Subcutaneous abdominal adipose tissue (tissue), 5 donors: Measurements from ENCODE around the gene DDX23.
"Not testable (repeated sequence)": the region's sequence is repeated elsewhere in the genome, so short reads cannot be mapped to it uniquely, and the experiment has no call there.

Source experiments
- H3K27ac ChIP-seq: one replicate; pipeline ENCODE4 v1.7.0; 2013; ENCODE audit warnings: low read depth, mild to moderate bottlenecking, inconsistent platforms, low read length, moderate library complexity
- H3K27me3 ChIP-seq, 5 donors: one replicate each; pipeline ENCODE4 v1.7.0; 2013; ENCODE audit warnings: low read length in 5 of 5, inconsistent platforms in 1 of 5; ENCODE audit not compliant: control insufficient read depth in 5 of 5, insufficient read depth in 4 of 5
- H3K36me3 ChIP-seq, 5 donors: one replicate each; pipeline ENCODE4 v1.7.0; 2013; ENCODE audit warnings: low read length in 5 of 5; ENCODE audit not compliant: control insufficient read depth in 5 of 5, insufficient read depth in 5 of 5
- H3K4me1 ChIP-seq, 5 donors: one replicate each; pipeline ENCODE4 v1.7.0; 2013; ENCODE audit warnings: low read length in 5 of 5, mild to moderate bottlenecking in 3 of 5, moderate library complexity in 1 of 5; ENCODE audit not compliant: control insufficient read depth in 5 of 5, insufficient read depth in 5 of 5
- H3K4me3 ChIP-seq, 5 donors: one replicate each; pipeline ENCODE4 v1.7.0; 2013; ENCODE audit warnings: low read length in 5 of 5, low read depth in 1 of 5
- H3K9ac ChIP-seq, 5 donors: one replicate each; pipeline ENCODE4 v1.7.0; 2013; ENCODE audit warnings: low read length in 5 of 5, mild to moderate bottlenecking in 4 of 5, moderate library complexity in 3 of 5
- H3K9me3 ChIP-seq, 5 donors: one replicate each; pipeline ENCODE4 v1.7.0; 2013; ENCODE audit warnings: low read length in 5 of 5; ENCODE audit not compliant: control insufficient read depth in 5 of 5
- donor health status: healthy.
- donor health status: healthy.
- donor health status: healthy.
- donor health status: healthy.
- donor health status: healthy.

The DDX23 gene

GRCh38 chr12:48854932-48855331, 3.0 kb upstream of the DDX23 start:
- H3K4me1 ChIP-seq = peaks cover 8 to 28% (median 24%) of the 10 kb centered on the region in 5 donors
- not testable (repeated sequence) for H3K9me3 ChIP-seq, H3K36me3 ChIP-seq, H3K27ac ChIP-seq, H3K27me3 ChIP-seq, H3K9ac ChIP-seq, H3K4me3 ChIP-seq

- H3K27ac ChIP-seq = no peak overlapping the region
- no peaks in the 10 kb centered on the region for H3K9me3 ChIP-seq
- H3K36me3 ChIP-seq = peaks cover 0 to 8% (median 6%) of the 10 kb centered on the region in 5 donors
- no peak overlapping the region for H3K4me3 ChIP-seq
- no peak overlapping the region for H3K9ac ChIP-seq
- no peaks in the 10 kb centered on the region for H3K27me3 ChIP-seq
- peaks cover 8 to 28% (median 24%) of the 10 kb centered on the region in 5 donors for H3K4me1 ChIP-seq
Observed at GRCh38 chr12:48854488-48854887, 2.5 kb upstream of the DDX23 start.

- Histone ChIP-seq H3K36me3 (peaks cover 0 to 9% (median 8%) of the 10 kb centered on the region in 5 donors), H3K4me3 (peak overlapping the region; percentile 62 to 97 (median 83)), H3K9me3 (no peaks in the 10 kb centered on the region), H3K9ac (peak overlapping the region; percentile 50 to 98 (median 79)), H3K4me1 (peaks cover 8 to 28% (median 24%) of the 10 kb centered on the region in 5 donors), H3K27ac (peak overlapping the region; percentile 84), H3K27me3 (no peaks in the 10 kb centered on the region)
Observed at GRCh38 chr12:48852734-48853688, 1.0 kb upstream of the DDX23 start.

GRCh38 chr12:48842021-48842420, 9.9 kb downstream of the DDX23 start:
- not testable (repeated sequence) for H3K9ac ChIP-seq, H3K27me3 ChIP-seq, H3K4me1 ChIP-seq, H3K27ac ChIP-seq, H3K4me3 ChIP-seq, H3K9me3 ChIP-seq
- H3K36me3 ChIP-seq = peaks cover 13 to 70% (median 55%) of the 10 kb centered on the region in 5 donors

GRCh38 chr12:48838048-48838447, 13.9 kb downstream of the DDX23 start:
- H3K36me3 ChIP-seq = peaks cover 24 to 80% (median 69%) of the 10 kb centered on the region in 5 donors
- no peaks in the 10 kb centered on the region for H3K27me3 ChIP-seq

GRCh38 chr12:48832321-48833060, 19.5 kb downstream of the DDX23 start:
- Histone ChIP-seq H3K36me3 (peaks cover 14 to 97% (median 94%) of the 10 kb centered on the region in 5 donors), H3K4me3 (no peak overlapping the region), H3K27me3 (no peaks in the 10 kb centered on the region)

More at GRCh38 chr12:48838048-48838447, 13.9 kb downstream of the DDX23 start:
- Histone ChIP-seq H3K4me1 (no peaks in the 10 kb centered on the region), H3K27ac (no peak overlapping the region), H3K9ac (no peak overlapping the region), H3K4me3 (no peak overlapping the region), H3K9me3 (no peaks in the 10 kb centered on the region)

GRCh38 chr12:48831257-48831656, 20.7 kb downstream of the DDX23 start:
- Histone ChIP-seq H3K36me3 (peaks cover 11 to 97% (median 93%) of the 10 kb centered on the region in 5 donors), H3K4me3 (no peak overlapping the region), H3K9me3 (no peaks in the 10 kb centered on the region), H3K27me3 (no peaks in the 10 kb centered on the region), H3K4me1 (peaks cover 0 to 6% (median 0%) of the 10 kb centered on the region in 5 donors), H3K27ac (no peak overlapping the region), H3K9ac (no peak overlapping the region)

More at GRCh38 chr12:48832321-48833060, 19.5 kb downstream of the DDX23 start:
- Histone ChIP-seq H3K9me3 (no peaks in the 10 kb centered on the region), H3K4me1 (peaks cover 0 to 6% (median 0%) of the 10 kb centered on the region in 5 donors), H3K27ac (no peak overlapping the region), H3K9ac (no peak overlapping the region)

GRCh38 chr12:48828841-48829575, 23.0 kb downstream of the DDX23 start:
- H3K27ac ChIP-seq = no peak overlapping the region
- no peaks in the 10 kb centered on the region for H3K9me3 ChIP-seq
- no peak overlapping the region for H3K9ac ChIP-seq
- H3K36me3 ChIP-seq = peaks cover 9 to 96% (median 84%) of the 10 kb centered on the region in 5 donors
- H3K4me1 ChIP-seq = peaks cover 0 to 6% (median 0%) of the 10 kb centered on the region in 5 donors
- H3K27me3 ChIP-seq = no peaks in the 10 kb centered on the region
- no peak overlapping the region for H3K4me3 ChIP-seq

GRCh38 chr12:48828293-48828692, 23.7 kb downstream of the DDX23 start:
- no peaks in the 10 kb centered on the region for H3K27me3 ChIP-seq
- H3K27ac ChIP-seq = no peak overlapping the region
- H3K36me3 ChIP-seq = peaks cover 2 to 95% (median 82%) of the 10 kb centered on the region in 5 donors
- H3K4me3 ChIP-seq = no peak overlapping the region
- no peaks in the 10 kb centered on the region for H3K9me3 ChIP-seq
- no peak overlapping the region for H3K9ac ChIP-seq
- peaks cover 0 to 6% (median 0%) of the 10 kb centered on the region in 5 donors for H3K4me1 ChIP-seq
